ENCODE results near the gene FSTL4. TPM values are rescaled to one million over a fixed set of nuclear protein-coding genes. Genes with fewer than 3 reads are reported as not detected.

Gene FSTL4
- total RNA-seq, 4 donors from 2014 or later = 0.27 to 1.6 (median 0.35) TPM; not detected in 1

- Histone ChIP-seq H3K4me3 (no peak overlapping the region), H3K9me3 (no peaks in the 10 kb centered on the region), H3K27me3 (no peaks in the 10 kb centered on the region)
Measured at GRCh38 chr5:133266527-133266878, 345.8 kb downstream of the FSTL4 start.

GRCh38 chr5:133265720-133266526 is 346.4 kb downstream of the FSTL4 start:
- no peak for DNase-seq
- no peaks in the 10 kb centered on the region for H3K36me3 ChIP-seq

More at GRCh38 chr5:133266527-133266878, 345.8 kb downstream of the FSTL4 start:
- no peak for DNase-seq
- Histone ChIP-seq H3K4me1 (no peaks in the 10 kb centered on the region), H3K27ac (no peak overlapping the region), H3K36me3 (no peaks in the 10 kb centered on the region)
- TF ChIP-seq CTCF (IDR thresholded peaks at IDR 0.05) (no peak), POLR2A (IDR thresholded peaks at IDR 0.05) (no peak)

GRCh38 chr5:133265257-133265656 is 347.1 kb downstream of the FSTL4 start:
- DNase-seq = no peak
- Histone ChIP-seq H3K9me3 (no peaks in the 10 kb centered on the region), H3K36me3 (no peaks in the 10 kb centered on the region), H3K4me3 (no peak overlapping the region), H3K27me3 (no peaks in the 10 kb centered on the region), H3K4me1 (no peaks in the 10 kb centered on the region), H3K27ac (no peak overlapping the region)
- TF ChIP-seq POLR2A (IDR thresholded peaks at IDR 0.05) (no peak), CTCF (IDR thresholded peaks at IDR 0.05) (no peak)

More at GRCh38 chr5:133265720-133266526, 346.4 kb downstream of the FSTL4 start:
- Histone ChIP-seq H3K4me3 (no peak overlapping the region), H3K27ac (no peak overlapping the region), H3K27me3 (no peaks in the 10 kb centered on the region), H3K4me1 (no peaks in the 10 kb centered on the region), H3K9me3 (no peaks in the 10 kb centered on the region)
- no peak for TF ChIP-seq CTCF (IDR thresholded peaks at IDR 0.05)
- TF ChIP-seq POLR2A (IDR thresholded peaks at IDR 0.05) = no peak

- TF ChIP-seq POLR2A (IDR thresholded peaks at IDR 0.05) = no peak
- TF ChIP-seq CTCF (IDR thresholded peaks at IDR 0.05) = no peak
- no peaks in the 10 kb centered on the region for H3K36me3 ChIP-seq
- no peaks in the 10 kb centered on the region for H3K27me3 ChIP-seq
- H3K4me1 ChIP-seq = no peaks in the 10 kb centered on the region
- no peak for DNase-seq
- no peaks in the 10 kb centered on the region for H3K9me3 ChIP-seq
- no peak overlapping the region for H3K4me3 ChIP-seq
- H3K27ac ChIP-seq = no peak overlapping the region
Measured at GRCh38 chr5:133262690-133263089, 349.7 kb downstream of the FSTL4 start.

- no peaks in the 10 kb centered on the region for H3K4me1 ChIP-seq
- H3K27ac ChIP-seq = no peak overlapping the region
- H3K36me3 ChIP-seq = no peaks in the 10 kb centered on the region
- no peaks in the 10 kb centered on the region for H3K9me3 ChIP-seq
- no peak for DNase-seq
- no peaks in the 10 kb centered on the region for H3K27me3 ChIP-seq
- no peak overlapping the region for H3K4me3 ChIP-seq
- TF ChIP-seq CTCF (IDR thresholded peaks at IDR 0.05) (no peak), POLR2A (IDR thresholded peaks at IDR 0.05) (no peak)
Measured at GRCh38 chr5:133261993-133262392, 350.3 kb downstream of the FSTL4 start.

Measured in Peyer's patch (tissue), 4 donors.